ENCODE measurements around the gene FALEC.

Gene FALEC

DNA sequence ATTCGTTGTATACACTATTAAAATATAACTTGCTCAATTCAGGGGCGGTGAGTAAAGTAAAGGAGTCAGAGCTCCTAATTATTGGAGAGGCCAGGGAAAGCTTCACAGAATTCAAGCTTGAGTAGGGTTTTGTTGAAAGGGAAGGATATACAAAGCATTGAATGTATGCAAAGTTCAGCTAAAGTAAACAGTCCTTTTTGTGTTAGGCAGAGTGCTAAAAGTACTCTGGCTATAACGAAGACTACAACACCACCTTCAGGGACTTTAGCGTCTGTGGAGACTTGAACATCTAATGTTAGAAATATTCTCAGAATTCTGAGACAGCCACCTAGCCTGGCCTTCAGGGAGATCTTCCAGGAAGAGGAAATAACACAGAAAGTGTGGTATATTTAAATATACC is 1.1 kb downstream of the FALEC start:
- H3K36me3 ChIP-seq (ENCODE audit: low read length), result no peaks in the 10 kb centered on the region
- H3K4me2 ChIP-seq (ENCODE audit: low read depth, low read length, poor library complexity, severe bottlenecking), result peak overlapping the region; percentile 72
- peak overlapping the region; percentile 96 for H2AFZ ChIP-seq (ENCODE audit: low read depth, low read length, severe bottlenecking)
- no peaks in the 10 kb centered on the region for H3K79me2 ChIP-seq (ENCODE audit: insufficient read depth, low read length)
- peaks cover 12% of the 10 kb centered on the region; the same call in 1 of the 2 replicates for H3F3A ChIP-seq (ENCODE audit: insufficient read depth)
- TF ChIP-seq, protein P1, sequence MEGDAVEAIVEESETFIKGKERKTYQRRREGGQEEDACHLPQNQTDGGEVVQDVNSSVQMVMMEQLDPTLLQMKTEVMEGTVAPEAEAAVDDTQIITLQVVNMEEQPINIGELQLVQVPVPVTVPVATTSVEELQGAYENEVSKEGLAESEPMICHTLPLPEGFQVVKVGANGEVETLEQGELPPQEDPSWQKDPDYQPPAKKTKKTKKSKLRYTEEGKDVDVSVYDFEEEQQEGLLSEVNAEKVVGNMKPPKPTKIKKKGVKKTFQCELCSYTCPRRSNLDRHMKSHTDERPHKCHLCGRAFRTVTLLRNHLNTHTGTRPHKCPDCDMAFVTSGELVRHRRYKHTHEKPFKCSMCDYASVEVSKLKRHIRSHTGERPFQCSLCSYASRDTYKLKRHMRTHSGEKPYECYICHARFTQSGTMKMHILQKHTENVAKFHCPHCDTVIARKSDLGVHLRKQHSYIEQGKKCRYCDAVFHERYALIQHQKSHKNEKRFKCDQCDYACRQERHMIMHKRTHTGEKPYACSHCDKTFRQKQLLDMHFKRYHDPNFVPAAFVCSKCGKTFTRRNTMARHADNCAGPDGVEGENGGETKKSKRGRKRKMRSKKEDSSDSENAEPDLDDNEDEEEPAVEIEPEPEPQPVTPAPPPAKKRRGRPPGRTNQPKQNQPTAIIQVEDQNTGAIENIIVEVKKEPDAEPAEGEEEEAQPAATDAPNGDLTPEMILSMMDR (IDR thresholded peaks at IDR 0.05; ENCODE audit: insufficient read depth, low read length, poor library complexity, severe bottlenecking), result no peak
- TF ChIP-seq EZH2phosphoT487 (conservative IDR thresholded peaks at IDR 0.05; ENCODE audit: low read length), result no peak
- H3K9me2 ChIP-seq (replicated peaks; ENCODE audit: insufficient read depth, low read length), result no peaks in the 10 kb centered on the region
- H3K4me3 ChIP-seq (ENCODE audit: insufficient read depth, low read length, poor library complexity, severe bottlenecking), result peak overlapping the region; percentile 70
- H3K9ac ChIP-seq (ENCODE audit: low read length), result peak overlapping the region; percentile 51; the same call in 1 of the 2 replicates
- H3K27ac ChIP-seq (ENCODE audit: low read depth, low read length), result no peak overlapping the region
- no peaks in the 10 kb centered on the region for H3K27me3 ChIP-seq (ENCODE audit: low read length)
- H3K9me3 ChIP-seq (ENCODE audit: insufficient read depth, low read length), result no peaks in the 10 kb centered on the region
- H4K20me1 ChIP-seq (ENCODE audit: low read depth, low read length), result no peaks in the 10 kb centered on the region

- Histone ChIP-seq H3K4me3 (ENCODE audit: insufficient read depth, low read length, poor library complexity, severe bottlenecking) (no peak overlapping the region), H3K9me2 (replicated peaks; ENCODE audit: insufficient read depth, low read length) (no peaks in the 10 kb centered on the region), H3K36me3 (ENCODE audit: low read length) (no peaks in the 10 kb centered on the region), H3K9me3 (ENCODE audit: insufficient read depth, low read length) (no peaks in the 10 kb centered on the region), H3K27ac (ENCODE audit: low read depth, low read length) (no peak overlapping the region), H3K79me2 (ENCODE audit: insufficient read depth, low read length) (no peaks in the 10 kb centered on the region), H3K27me3 (ENCODE audit: low read length) (no peaks in the 10 kb centered on the region), H2AFZ (ENCODE audit: low read depth, low read length, severe bottlenecking) (no peak overlapping the region), H3K4me2 (ENCODE audit: low read depth, low read length, poor library complexity, severe bottlenecking) (no peak overlapping the region), H4K20me1 (ENCODE audit: low read depth, low read length) (no peaks in the 10 kb centered on the region), H3F3A (ENCODE audit: insufficient read depth) (peaks cover 9% of the 10 kb centered on the region; the same call in 1 of the 2 replicates), H3K9ac (ENCODE audit: low read length) (no peak overlapping the region)
- TF ChIP-seq EZH2phosphoT487 (conservative IDR thresholded peaks at IDR 0.05; ENCODE audit: low read length), result no peak
- TF ChIP-seq, protein P1 (IDR thresholded peaks at IDR 0.05; ENCODE audit: insufficient read depth, low read length, poor library complexity, severe bottlenecking), result no peak
These were observed 5.8 kb downstream of the FALEC start for GRCh38 chr1:150521196-150521968.

DNA sequence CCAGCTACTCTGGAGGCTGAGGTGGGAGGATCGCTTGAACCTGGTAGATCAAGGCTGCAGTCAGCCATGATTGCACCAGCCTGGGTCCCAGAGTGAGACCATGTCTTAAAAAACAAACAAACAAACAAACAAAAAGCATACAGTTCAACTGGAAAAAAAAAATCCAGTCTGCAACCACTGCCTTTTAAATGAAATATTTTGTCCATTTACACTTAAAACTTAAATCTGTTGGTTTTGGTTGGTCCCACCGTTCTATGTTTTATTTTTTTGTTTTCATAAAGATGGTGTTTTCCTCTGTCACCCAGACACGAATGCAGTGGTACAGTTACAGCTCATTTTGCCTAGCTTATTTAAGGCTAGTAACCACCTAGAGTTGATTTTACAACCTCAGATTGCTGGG is 9.8 kb downstream of the FALEC start:
- Histone ChIP-seq H3F3A (ENCODE audit: insufficient read depth) (0 out of 2 replicates have a peak, but pooled peaks cover 2% of the 10 kb centered on the region), H4K20me1 (ENCODE audit: low read depth, low read length) (no peaks in the 10 kb centered on the region), H3K27me3 (ENCODE audit: low read length) (no peaks in the 10 kb centered on the region), H3K9me3 (ENCODE audit: insufficient read depth, low read length) (no peaks in the 10 kb centered on the region), H2AFZ (ENCODE audit: low read depth, low read length, severe bottlenecking) (no peak overlapping the region), H3K27ac (ENCODE audit: low read depth, low read length) (no peak overlapping the region), H3K4me2 (ENCODE audit: low read depth, low read length, poor library complexity, severe bottlenecking) (no peak overlapping the region), H3K36me3 (ENCODE audit: low read length) (no peaks in the 10 kb centered on the region), H3K4me3 (ENCODE audit: insufficient read depth, low read length, poor library complexity, severe bottlenecking) (no peak overlapping the region), H3K9me2 (replicated peaks; ENCODE audit: insufficient read depth, low read length) (no peaks in the 10 kb centered on the region), H3K79me2 (ENCODE audit: insufficient read depth, low read length) (no peaks in the 10 kb centered on the region), H3K9ac (ENCODE audit: low read length) (no peak overlapping the region)
- no peak for TF ChIP-seq EZH2phosphoT487 (conservative IDR thresholded peaks at IDR 0.05; ENCODE audit: low read length)
- TF ChIP-seq, protein P1 (IDR thresholded peaks at IDR 0.05; ENCODE audit: insufficient read depth, low read length, poor library complexity, severe bottlenecking), result no peak
